Erythroblast (primary cell): ENCODE measurements around the gene PTX4.

ENCODE experiments used
- DNase-seq, 2 experiments: peaks; one replicate each; lab custom pipeline; 2025; lab: John Stamatoyannopoulos, UW
- GATA1 ChIP-seq: IDR thresholded peaks from 2 replicates; pipeline ENCODE4 v1.6.1; 2011; ENCODE audit warnings: low read depth, mild to moderate bottlenecking, control low read depth, low read length, moderate library complexity
- POLR2A ChIP-seq: IDR thresholded peaks from 2 replicates; pipeline ENCODE4 v1.6.1; 2011; ENCODE audit warnings: mild to moderate bottlenecking, low read length

PTX4 gene

DNA sequence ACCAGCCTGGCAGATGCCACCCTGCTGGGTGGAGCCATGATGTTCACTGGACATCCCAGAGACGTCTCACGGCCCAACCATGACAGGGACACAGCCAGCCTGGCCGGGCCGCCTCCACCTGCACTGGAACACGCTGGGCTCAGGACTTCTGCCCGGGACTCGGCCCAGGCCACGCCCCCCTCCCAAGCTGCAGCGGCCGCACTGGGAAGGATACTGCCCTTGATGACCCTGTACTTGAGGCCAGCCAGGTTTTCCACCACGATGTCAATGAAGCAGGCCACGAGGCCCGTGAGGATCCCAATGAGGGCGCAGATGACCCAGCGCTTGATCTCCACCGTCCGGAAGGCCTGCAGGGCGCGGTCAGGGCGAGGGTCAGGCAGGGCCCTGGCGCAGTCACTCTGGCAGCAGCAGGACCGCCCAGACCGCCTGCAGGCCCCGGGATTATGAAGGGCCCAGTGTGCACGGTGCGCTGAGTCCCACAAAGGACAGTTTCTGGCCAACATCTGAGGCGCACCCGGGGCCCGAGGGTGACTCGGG, 28.1 kb downstream of the PTX4 start:
- DNase-seq: no peak
- TF ChIP-seq POLR2A (no peak), GATA1 (no peak)

DNA sequence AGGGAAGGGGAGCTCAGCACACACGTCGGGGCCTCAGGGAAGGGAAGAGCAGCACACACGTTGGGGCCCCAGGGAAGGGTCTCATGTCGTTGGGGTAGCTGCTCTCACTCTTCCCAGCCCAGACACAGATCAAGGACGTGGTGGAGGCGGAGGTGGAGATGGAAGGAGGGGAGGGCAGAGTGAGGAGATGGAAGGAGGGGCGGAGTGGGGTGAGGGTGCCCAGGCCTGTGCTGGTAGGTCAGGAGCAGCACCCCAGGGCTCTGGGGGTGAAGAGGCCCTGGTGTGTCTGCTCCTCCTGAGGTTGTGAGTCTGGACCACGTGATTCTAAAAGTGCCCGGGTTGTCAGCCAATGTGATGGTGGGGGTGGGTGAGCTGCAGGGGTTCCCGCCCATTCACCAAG, 28.8 kb downstream of the PTX4 start:
- DNase-seq: no peak
- no peak for TF ChIP-seq GATA1
- TF ChIP-seq POLR2A: no peak

DNA sequence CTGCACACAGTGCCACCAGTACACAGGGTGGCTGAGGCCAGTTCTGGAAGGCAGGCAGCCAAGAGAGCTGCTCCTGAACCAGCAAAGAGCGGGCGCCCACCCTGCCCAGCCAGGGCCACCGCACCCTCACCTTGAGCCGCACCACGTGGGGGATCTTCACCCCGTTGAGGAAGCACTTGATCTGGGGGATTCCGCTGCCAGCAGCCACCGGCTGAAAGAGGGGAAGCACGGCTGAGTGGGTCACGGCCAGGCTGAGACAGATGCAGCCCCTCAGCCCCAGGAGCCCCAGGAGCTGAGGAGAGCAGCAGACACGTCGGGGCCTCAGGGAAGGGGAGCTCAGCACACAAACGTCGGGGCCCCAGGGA, 29.8 kb downstream of the PTX4 start:
- TF ChIP-seq GATA1 (no peak), POLR2A (no peak)

DNA sequence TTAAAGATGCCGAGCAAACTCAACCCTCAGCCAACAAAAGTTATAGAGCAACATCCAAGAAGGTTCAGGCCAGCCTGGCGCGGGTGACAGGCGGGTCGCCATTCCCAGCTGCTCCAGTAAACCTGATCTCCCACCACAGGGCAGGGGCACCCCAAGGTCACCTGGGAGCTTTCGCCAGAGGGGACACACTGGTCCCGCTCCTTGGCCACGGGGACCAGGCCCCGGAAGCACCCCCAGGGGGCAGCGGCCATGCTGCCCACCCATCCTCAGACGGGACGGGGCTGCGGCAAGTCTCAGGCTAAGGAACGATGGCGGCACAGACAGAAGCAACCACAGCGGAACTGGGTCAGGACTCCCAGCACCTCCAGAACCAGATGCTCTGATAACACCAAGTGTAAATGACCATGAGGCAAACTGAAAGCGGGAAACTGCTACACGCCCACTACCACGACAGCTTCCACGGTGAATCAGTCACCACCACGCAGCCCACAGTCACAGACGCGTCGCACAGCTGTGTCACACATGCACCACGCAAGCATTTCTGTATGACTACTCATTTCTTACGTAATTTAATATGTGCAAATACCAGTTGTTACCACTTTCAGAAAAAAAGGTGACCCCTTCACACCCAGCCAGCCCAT, 30.3 kb downstream of the PTX4 start:
- no peak for DNase-seq
- TF ChIP-seq POLR2A: no peak
- TF ChIP-seq GATA1: no peak

More for the DNA sequence above, 29.8 kb downstream of the PTX4 start:
- DNase-seq: no peak

DNA sequence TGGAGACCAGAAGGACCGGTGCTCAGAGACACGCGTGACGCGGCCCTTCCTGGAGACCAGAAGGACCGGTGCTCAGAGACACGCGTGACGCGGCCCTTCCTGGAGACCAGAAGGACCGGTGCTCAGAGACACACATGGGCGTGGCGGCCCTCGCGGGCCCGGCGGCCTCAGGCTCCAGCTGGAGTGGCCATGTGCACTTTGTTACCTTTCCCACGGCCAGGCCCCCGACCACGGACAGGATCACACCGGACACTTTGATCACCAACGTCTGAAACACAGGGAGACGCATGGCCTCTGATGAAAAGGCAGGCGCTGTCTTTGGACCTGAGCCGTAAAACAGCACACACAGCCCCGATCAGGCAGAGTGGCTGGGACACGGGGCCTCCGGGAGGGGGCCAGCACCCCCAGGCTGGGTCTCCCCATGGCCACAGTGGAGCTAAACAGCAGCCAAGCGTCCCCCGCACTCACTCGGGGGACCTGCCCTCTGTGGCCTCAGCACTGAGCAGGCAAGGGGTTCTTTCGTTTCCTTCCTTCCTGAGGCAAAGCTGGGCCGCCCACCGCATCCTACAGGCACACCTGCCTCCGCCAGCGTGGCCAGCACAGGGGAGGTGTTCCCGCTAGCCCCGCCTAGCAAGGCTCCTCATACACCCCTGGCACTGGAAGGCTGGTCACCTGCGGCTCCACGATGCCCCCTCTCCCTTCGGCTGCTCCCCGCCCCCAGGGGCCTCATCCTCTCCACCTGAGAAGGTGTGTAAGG, 31.1 kb downstream of the PTX4 start:
- no peak for DNase-seq
- TF ChIP-seq GATA1 (no peak), POLR2A (no peak)

DNA sequence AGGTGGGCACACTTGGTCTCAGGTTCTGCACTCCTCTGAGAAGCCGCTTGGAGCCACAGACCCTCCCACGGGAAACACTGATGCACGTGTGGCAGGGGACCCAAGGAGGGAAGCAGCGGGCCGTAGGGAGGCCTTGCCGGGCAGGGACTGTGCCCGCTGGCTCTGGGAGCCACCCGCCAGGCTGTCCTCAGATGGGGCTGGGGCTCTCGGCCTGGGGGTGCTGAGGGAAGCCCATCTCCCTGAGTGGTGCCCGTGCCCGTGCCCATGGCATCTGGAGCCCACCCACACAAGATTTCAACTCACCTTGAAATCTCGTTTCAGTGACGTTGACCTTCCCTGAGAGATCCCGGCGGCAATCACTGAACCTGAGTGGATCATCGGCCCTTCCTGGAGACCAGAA, 31.8 kb downstream of the PTX4 start:
- no peak for TF ChIP-seq POLR2A
- TF ChIP-seq GATA1: no peak
- no peak for DNase-seq

DNA sequence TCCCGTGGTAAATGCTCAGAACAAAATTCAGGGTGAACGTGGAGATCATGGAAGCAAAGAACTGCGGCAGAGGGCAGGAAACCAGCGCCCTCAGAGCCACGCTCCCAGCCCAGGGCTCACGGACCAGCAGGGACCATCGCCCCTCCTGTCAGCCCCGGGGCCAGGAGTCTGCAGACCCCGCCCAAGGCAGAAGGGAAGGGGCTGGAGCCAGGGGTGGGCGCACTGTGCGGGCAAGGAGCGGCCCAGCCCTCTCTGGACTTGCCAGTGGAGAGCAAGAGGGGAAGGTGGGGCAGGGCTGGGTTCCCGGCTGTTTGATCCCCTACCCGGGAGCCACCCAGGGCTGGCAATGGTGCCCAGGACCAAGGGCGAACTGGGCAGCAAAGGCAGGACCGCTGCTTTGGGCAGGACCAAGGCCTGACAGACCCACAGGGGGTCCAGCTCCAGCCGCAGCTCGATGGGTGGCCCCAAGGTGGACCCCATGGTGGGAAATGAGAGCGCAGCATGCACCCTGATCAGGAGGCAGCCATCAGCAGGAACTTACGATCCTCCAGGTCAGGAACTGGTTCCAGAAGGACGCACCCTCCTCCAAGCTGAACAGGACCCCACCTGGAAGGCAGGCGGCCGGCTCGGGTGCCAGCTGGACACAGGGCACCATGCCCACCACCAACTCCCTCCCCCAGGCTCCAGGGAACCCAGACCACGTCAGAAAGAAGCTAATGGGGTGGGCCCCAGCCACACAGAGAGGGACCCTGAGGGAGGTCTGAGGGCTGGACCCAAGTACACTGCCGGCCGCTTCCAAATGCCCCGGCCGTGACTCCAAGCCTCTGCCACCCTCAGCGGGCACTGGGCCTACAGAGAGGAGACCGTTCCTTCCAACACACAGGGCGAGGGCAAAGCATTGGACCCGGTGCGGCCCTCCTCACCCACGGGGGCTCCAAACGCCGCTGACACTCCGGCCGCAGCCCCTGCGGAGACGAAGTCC, 33.3 kb downstream of the PTX4 start:
- TF ChIP-seq GATA1: no peak
- no peak for TF ChIP-seq POLR2A
- no peak for DNase-seq

DNA sequence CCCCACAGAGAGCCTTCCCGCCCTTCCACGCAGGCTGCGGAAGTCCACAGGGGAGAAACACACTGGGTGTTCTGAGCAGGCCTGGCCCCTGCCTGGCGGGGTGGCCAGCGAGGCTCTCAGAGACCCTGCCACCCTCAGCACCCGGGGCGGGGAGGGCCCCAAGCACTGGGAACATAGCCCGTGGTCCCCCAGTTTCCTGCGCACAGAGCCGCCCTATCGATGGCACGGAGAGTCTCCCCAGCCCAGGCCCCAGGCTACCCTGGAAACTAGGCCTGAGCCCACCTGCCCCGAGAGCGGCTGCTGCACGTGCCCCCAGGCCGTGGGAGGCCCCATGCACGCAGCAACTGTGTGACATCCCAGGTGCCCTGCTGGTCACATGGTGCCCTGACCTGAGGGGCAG, 34.2 kb downstream of the PTX4 start:
- TF ChIP-seq GATA1: no peak
- no peak for TF ChIP-seq POLR2A
- DNase-seq: no peak

DNA sequence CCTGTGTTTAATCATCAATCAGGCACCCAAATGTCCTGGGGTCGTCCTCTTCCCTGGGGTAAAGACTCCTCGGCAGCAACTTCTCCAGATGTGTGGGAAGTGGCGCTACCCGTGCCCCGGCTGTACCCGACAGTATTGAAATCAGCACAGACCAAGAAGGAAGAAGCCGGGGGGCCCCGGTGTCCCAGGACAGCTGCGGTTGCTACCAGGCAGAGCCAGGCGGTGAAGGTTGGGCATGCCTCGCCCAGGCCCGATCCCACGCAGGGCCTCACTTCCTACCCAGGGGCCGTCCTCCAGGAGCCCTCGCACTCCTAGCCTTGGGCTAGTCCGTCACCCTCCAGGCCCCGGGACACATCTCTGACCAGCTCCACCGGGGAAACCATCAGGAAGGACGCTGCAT, 35.4 kb downstream of the PTX4 start:
- no peak for TF ChIP-seq POLR2A
- no peak for TF ChIP-seq GATA1
- DNase-seq: no peak

DNA sequence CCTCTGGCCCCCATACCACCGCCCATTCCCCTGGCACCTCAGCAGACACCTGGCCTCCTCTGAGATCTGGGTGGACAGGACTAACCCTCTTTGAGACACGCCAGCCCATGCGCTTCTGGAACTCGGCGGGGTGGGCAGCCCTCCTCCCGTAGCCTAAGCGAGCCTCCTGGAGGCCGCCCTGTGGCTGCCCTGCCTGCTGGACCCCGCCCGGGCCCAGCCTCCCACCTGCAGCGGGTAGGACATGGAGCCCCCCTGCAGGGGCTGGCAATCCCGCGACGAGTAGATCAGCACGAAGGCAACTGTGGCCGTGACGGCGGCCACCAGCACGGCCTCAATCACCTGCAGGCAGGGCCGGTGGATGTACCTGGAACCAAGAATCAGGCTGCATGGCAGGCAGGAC, 36.2 kb downstream of the PTX4 start:
- TF ChIP-seq POLR2A (no peak), GATA1 (no peak)
- no peak for DNase-seq

DNA sequence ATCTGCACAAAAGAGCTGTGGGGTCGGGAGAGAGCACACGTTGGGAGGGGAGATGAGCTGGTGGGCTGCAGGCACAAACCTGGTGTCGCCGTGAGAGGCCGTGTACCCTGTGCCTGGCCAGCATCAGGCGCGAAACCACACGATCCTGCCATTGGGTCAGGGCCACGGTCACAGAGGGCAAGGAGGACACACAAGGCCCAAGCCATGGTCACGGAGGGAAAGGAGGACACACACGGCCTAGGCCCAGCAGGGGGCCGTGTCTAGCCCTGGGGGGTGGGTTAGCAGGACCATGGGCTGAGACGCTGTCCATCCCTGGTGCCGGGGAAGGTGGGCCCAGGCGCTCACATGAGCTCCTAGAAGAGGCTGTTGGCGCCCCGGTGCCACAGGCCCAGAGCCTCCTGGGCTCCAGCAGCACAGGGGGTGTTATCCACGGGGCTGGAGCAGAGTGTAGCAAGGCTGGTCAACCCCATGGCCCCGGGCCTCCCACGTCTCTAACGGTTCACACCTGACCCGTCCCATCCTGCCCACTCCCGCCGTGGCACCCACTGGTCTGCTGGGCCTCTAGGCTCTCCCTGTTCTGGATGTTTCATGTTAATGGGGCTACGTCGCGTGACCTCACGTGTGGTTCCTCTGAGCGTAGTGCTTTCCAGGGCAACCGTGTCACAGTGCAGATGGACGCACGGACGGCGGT, 36.9 kb downstream of the PTX4 start:
- TF ChIP-seq POLR2A (no peak), GATA1 (no peak)
- DNase-seq: no peak

DNA sequence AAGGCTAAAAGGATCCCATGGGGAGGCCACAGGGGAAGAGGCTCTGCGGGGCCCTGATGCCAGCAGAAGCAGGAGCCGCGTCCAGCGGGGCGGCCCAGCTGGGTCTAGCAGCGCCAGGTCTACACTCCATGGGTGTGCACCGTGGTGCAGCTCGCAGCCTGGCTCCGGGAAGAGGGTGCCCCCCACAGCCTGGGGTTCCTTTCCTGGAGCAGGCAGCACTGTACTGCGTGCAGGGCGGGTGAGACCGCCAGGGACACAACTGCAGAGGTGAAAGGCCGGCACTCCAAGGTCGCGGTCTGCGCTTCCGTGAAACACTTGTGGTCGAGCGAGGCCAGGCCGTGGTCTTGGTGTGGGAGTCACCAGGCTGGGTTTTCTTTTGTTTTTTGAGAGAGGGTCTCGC, 37.9 kb downstream of the PTX4 start:
- TF ChIP-seq GATA1 (no peak), POLR2A (no peak)

DNA sequence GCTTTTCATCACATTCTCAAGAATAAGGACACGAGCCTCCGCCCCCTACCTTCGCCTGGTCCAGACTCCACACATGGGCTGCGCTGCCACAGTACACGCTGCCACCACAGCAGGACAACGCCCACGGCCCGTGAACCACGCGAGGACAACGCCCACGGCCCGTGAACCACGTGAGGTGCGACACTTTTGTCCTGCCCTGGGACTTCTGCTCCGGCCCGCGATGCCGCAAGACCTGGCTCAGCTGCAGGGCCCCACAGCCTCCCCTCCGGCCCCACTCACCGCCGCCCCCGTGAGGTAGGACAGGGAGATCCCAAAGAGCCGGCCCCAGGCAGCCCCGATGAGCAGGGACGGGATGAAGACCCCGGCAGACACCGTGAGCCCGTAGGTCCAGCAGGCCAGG, 38.5 kb downstream of the PTX4 start:
- no peak for DNase-seq
- TF ChIP-seq GATA1: no peak
- TF ChIP-seq POLR2A: no peak

More for the DNA sequence above, 37.9 kb downstream of the PTX4 start:
- no peak for DNase-seq
